GM23248 (cell line): ENCODE results near the gene TTC32.

ENCODE experiments used
- EZH2 ChIP-seq: fragments of 200-600 bp; sonication (generic); IDR thresholded peaks from 2 replicates; pipeline ENCODE4 v1.6.1; 2018; ENCODE audit warnings: antibody characterized with exemption, mild to moderate bottlenecking; ENCODE audit not compliant: insufficient read depth, poor library complexity, severe bottlenecking
- EZH2phosphoT487 ChIP-seq: fragments of 200-600 bp; sonication (generic); IDR thresholded peaks from 2 replicates; pipeline ENCODE4 v1.6.1; 2018; ENCODE audit warnings: antibody characterized with exemption, moderate library complexity, mild to moderate bottlenecking, low read depth; ENCODE audit not compliant: insufficient read depth

DNA sequence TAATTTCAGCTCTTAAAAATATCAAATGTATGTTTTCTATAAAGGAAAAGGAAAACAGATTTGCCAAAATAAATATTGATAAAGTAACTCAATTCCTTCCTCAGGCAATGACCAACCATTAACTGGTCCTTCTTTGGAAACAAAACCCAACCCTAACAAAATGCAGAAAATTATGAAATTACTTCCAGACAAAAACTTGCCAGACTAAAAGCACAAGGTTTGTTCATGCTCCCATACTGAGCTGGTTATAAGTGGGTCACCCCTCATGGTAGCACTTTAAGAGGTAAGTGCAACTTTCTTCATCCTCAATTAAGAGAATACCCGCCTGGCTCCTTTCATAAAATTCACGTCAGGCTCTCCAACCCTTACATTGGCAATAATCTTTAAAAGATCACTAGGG lies 31.1 kb upstream of the TTC32 start:
- TF ChIP-seq EZH2phosphoT487, result no peak
- no peak for TF ChIP-seq EZH2
